HG03196 (cell line): ENCODE measurements around the gene OLFM2.
"Not testable (repeated sequence)": the region's sequence is repeated elsewhere in the genome, so short reads cannot be mapped to it uniquely, and the experiment has no call there.

Source experiments
- ATAC-seq: cut with Tn5 transposase; IDR thresholded peaks from one replicate; pipeline ENCODE4 v1.9.1; 2021; ENCODE audit not compliant: unreplicated experiment

The OLFM2 gene

GRCh38 chr19:9936326-9937000 lies at the start of gene OLFM2:
OLFM2 (minus strand) TSS chr19:9936515; CDS start chr19:9936366, 149 bp downstream.
- no peak for ATAC-seq

- ATAC-seq = no peak
These were observed 45.3 kb upstream of the OLFM2 start for GRCh38 chr19:9981406-9982260.

GRCh38 chr19:9972103-9972502 lies 35.8 kb upstream of the OLFM2 start:
- no peak for ATAC-seq

GRCh38 chr19:9971166-9971897 lies 35.0 kb upstream of the OLFM2 start:
- ATAC-seq = no peak

GRCh38 chr19:9970481-9970880 lies 34.2 kb upstream of the OLFM2 start:
- ATAC-seq = no peak

GRCh38 chr19:9969688-9969975 lies 33.3 kb upstream of the OLFM2 start:
- ATAC-seq = no peak

GRCh38 chr19:9968820-9969687 lies 32.7 kb upstream of the OLFM2 start:
- ATAC-seq = no peak

- ATAC-seq = no peak
These were observed 31.0 kb upstream of the OLFM2 start for GRCh38 chr19:9967326-9967725.

- no peak for ATAC-seq
These were observed 30.1 kb upstream of the OLFM2 start for GRCh38 chr19:9966448-9966847.

GRCh38 chr19:9966024-9966423 lies 29.7 kb upstream of the OLFM2 start:
- ATAC-seq = no peak

GRCh38 chr19:9962623-9963290 lies 26.4 kb upstream of the OLFM2 start:
- ATAC-seq = no peak

- ATAC-seq = no peak
These were observed 24.8 kb upstream of the OLFM2 start for GRCh38 chr19:9961103-9961502.

- ATAC-seq = no peak
These were observed 22.1 kb upstream of the OLFM2 start for GRCh38 chr19:9958379-9958821.

GRCh38 chr19:9956956-9957355 lies 20.6 kb upstream of the OLFM2 start:
- no peak for ATAC-seq

GRCh38 chr19:9953802-9954542 lies 17.7 kb upstream of the OLFM2 start:
- ATAC-seq = no peak

GRCh38 chr19:9952276-9952675 lies 16.0 kb upstream of the OLFM2 start:
- no peak for ATAC-seq

GRCh38 chr19:9947441-9947840 lies 11.1 kb upstream of the OLFM2 start:
- ATAC-seq = no peak

- ATAC-seq = not testable (repeated sequence)
These were observed 10.3 kb upstream of the OLFM2 start for GRCh38 chr19:9946528-9947125.

- no peak for ATAC-seq
These were observed 9.1 kb upstream of the OLFM2 start for GRCh38 chr19:9945319-9945966.
